ENCODE measurements around the gene BTN1A1.
A peak's percentile ranks its signal among the peaks of the same experiment; 100 is the strongest.
"Not testable (repeated sequence)": the region's sequence is repeated elsewhere in the genome, so short reads cannot be mapped to it uniquely, and the experiment has no call there.

The BTN1A1 gene

GRCh38 chr6:26485112-26485780 is 14.9 kb upstream of the BTN1A1 start:
- Mint-ChIP-seq H3K4me3 (no peak overlapping the region), H3K27me3 (no peaks in the 10 kb centered on the region), H3K9me3 (peaks cover 9% of the 10 kb centered on the region), H3K36me3 (ENCODE audit: low read depth) (peaks cover 3% of the 10 kb centered on the region), H3K27ac (no peak overlapping the region), H3K4me1 (ENCODE audit: low read depth) (no peaks in the 10 kb centered on the region)
- DNase-seq, result no peak

DNA sequence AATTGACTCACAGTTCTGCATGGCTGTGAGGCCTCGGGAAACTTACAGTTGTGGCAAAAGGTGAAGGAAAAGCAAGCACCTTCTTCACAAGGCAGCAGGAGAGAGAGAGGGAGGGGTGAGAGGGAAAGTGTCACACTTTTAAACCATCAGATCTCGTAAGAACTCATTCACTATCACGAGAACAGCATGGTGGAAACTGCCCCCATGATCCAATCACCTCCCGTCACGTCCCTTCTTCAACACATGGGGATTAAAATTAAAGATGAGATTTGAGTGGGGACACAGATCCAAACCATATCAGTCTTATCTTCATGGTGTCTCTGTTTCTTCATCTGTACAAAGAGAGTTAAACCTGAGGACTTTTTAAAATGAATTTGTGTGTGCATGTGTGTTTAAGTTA is 13.7 kb upstream of the BTN1A1 start:
- no peaks in the 10 kb centered on the region for H3K27me3 Mint-ChIP-seq
- peaks cover 3% of the 10 kb centered on the region for H3K36me3 Mint-ChIP-seq (ENCODE audit: low read depth)
- H3K27ac Mint-ChIP-seq, result no peak overlapping the region
- no peak overlapping the region for H3K4me3 Mint-ChIP-seq
- no peak for DNase-seq
- H3K4me1 Mint-ChIP-seq (ENCODE audit: low read depth), result peaks cover 3% of the 10 kb centered on the region
- H3K9me3 Mint-ChIP-seq, result peaks cover 9% of the 10 kb centered on the region

GRCh38 chr6:26487466-26487865 is 12.6 kb upstream of the BTN1A1 start:
- H3K27ac Mint-ChIP-seq, result no peak overlapping the region
- H3K36me3 Mint-ChIP-seq (ENCODE audit: low read depth), result peaks cover 3% of the 10 kb centered on the region
- no peaks in the 10 kb centered on the region for H3K27me3 Mint-ChIP-seq
- H3K4me3 Mint-ChIP-seq, result no peak overlapping the region
- peaks cover 9% of the 10 kb centered on the region for H3K9me3 Mint-ChIP-seq
- peaks cover 3% of the 10 kb centered on the region for H3K4me1 Mint-ChIP-seq (ENCODE audit: low read depth)
- no peak for DNase-seq

DNA sequence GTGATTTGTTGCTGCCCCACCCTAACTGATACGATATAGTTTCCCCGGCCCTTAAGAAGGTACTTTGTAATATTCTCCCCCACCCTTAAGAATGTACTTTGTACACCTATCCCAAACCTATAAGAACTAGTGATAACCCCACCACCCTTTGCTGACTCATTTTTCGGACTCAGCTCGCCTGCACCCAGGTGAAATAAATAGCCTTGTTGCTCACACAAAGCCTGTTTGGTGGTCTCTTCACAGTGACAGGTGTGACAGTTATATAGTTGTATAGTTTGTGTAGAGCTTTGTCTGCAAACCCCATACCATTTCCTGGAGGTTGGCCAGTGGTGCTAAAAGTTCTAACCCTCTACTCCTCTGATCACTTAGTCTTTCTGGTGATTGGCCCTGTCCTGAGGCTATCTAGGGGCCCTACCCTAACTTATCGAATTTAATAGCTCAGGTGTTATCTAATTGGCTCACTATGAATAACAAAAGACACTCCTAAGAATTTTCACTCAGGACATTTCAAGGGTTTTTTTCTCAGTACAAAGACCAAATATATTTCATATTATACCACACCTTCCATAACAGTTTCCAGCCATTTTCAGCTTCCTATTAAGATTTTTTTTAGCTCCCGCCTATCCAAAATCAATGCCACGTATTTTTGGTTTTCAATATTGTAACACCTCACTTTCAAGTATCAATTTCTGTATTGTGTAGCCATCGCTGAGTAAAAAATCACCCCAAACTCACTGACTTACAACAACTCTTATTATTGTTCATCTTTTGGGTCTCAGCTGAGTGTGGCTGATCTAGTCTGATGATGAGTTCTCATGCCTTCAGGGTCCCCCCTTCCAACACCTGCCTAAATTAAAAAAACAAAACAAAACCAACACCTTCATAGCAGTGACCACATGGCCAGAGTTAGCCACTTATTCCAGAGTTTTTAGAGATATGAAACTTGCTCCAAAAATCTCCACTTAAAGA is 9.8 kb upstream of the BTN1A1 start:
- peaks cover 3% of the 10 kb centered on the region for H3K36me3 Mint-ChIP-seq (ENCODE audit: low read depth)
- DNase-seq, result no peak
- H3K4me1 Mint-ChIP-seq (ENCODE audit: low read depth), result peaks cover 13% of the 10 kb centered on the region

DNA sequence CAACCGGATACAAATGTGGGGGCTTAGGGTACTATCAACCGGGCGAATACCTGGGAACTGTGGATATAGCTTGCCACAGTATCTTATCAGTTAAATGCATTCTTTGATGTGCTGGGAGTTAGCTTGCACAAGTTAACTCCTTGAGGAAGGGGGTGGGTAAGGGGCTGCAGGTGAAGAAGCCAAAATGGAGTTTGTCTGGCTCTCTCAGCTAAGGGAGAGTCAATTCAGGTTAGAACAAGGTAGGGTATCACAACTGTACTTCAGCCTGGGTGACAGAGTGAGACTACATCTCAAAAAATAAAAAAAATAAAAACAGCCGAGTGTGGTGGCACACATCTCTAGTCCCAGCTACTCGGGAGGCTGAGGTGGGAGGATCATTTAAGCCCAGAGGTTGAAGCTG is 8.5 kb upstream of the BTN1A1 start:
- no peaks in the 10 kb centered on the region for H3K27me3 Mint-ChIP-seq
- no peak overlapping the region for H3K27ac Mint-ChIP-seq
- DNase-seq, result no peak
- no peak overlapping the region for H3K4me3 Mint-ChIP-seq
- H3K4me1 Mint-ChIP-seq (ENCODE audit: low read depth), result peaks cover 13% of the 10 kb centered on the region
- peaks cover 3% of the 10 kb centered on the region for H3K36me3 Mint-ChIP-seq (ENCODE audit: low read depth)
- H3K9me3 Mint-ChIP-seq, result peaks cover 9% of the 10 kb centered on the region

More for the DNA sequence above, 9.8 kb upstream of the BTN1A1 start:
- Mint-ChIP-seq H3K4me3 (no peak overlapping the region), H3K27me3 (no peaks in the 10 kb centered on the region), H3K9me3 (peaks cover 9% of the 10 kb centered on the region), H3K27ac (no peak overlapping the region)

DNA sequence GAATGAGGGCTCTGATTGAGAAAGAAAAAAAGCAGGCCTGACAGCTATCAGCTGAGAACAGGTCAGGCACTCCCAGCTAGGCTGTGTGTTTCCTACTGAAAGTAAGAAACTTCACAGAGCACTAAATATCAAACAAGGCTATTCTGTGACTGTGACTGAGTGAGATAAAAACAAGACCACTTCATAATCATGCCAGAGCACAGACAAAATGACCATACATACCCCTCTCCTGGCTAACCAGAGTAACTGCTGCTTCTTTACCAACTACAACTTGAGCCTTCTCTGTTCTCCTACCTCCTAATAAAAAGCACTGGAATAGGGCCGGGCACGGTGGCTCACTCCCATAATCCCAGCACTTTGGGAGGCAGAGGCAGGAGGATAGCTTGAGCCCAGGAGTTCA is 6.8 kb upstream of the BTN1A1 start:
- H3K36me3 Mint-ChIP-seq (ENCODE audit: low read depth), result no peaks in the 10 kb centered on the region
- H3K4me1 Mint-ChIP-seq (ENCODE audit: low read depth), result peaks cover 13% of the 10 kb centered on the region
- no peak overlapping the region for H3K27ac Mint-ChIP-seq
- H3K27me3 Mint-ChIP-seq, result no peaks in the 10 kb centered on the region
- no peaks in the 10 kb centered on the region for H3K9me3 Mint-ChIP-seq
- DNase-seq, result no peak
- no peak overlapping the region for H3K4me3 Mint-ChIP-seq

GRCh38 chr6:26494117-26494516 is 6.0 kb upstream of the BTN1A1 start:
- Mint-ChIP-seq H3K36me3 (ENCODE audit: low read depth) (no peaks in the 10 kb centered on the region), H3K27me3 (no peaks in the 10 kb centered on the region), H3K4me1 (ENCODE audit: low read depth) (peaks cover 13% of the 10 kb centered on the region), H3K27ac (no peak overlapping the region), H3K4me3 (no peak overlapping the region), H3K9me3 (no peaks in the 10 kb centered on the region)
- no peak for DNase-seq

DNA sequence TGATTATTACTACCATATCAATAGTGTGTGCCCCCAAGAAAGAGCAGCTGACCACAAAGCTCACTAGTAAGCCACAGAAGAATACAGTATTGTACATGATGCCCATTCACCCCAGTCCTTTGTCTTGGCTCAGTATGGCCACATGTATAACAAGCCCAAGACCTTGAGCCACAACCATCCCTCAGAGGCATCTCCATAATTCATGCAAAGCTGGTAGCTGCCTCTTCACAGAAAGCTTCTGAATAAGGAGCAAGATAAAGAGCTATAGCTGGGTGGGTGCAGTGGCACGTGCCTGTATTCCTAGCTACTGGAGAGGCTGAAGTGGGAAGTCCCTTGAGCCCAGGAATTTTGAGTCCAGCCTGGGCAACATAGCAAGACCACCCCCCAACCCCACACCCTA is 4.8 kb upstream of the BTN1A1 start:
- no peak for DNase-seq
- Mint-ChIP-seq H3K4me1 (ENCODE audit: low read depth) (peaks cover 13% of the 10 kb centered on the region), H3K4me3 (no peak overlapping the region), H3K27me3 (no peaks in the 10 kb centered on the region), H3K27ac (no peak overlapping the region), H3K36me3 (ENCODE audit: low read depth) (no peaks in the 10 kb centered on the region), H3K9me3 (no peaks in the 10 kb centered on the region)

- Mint-ChIP-seq H3K27ac (no peak overlapping the region), H3K4me3 (no peak overlapping the region), H3K27me3 (peaks cover 19% of the 10 kb centered on the region), H3K36me3 (ENCODE audit: low read depth) (no peaks in the 10 kb centered on the region), H3K9me3 (no peaks in the 10 kb centered on the region), H3K4me1 (ENCODE audit: low read depth) (peaks cover 23% of the 10 kb centered on the region)
- DNase-seq, result no peak
Observed at GRCh38 chr6:26497610-26498009, 2.5 kb upstream of the BTN1A1 start.

DNA sequence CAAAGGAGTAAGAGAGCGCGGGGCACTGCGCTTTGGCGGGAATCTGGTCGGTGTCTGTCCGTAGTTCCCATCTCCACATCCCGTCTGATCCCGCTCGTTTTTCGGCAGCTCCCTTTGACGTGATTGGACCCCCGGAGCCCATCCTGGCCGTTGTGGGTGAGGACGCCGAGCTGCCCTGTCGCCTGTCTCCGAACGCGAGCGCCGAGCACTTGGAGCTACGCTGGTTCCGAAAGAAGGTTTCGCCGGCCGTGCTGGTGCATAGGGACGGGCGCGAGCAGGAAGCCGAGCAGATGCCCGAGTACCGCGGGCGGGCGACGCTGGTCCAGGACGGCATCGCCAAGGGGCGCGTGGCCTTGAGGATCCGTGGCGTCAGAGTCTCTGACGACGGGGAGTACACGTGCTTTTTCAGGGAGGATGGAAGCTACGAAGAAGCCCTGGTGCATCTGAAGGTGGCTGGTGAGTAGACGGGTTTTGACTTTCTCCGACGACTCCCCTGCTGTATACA is 1.4 kb downstream of the BTN1A1 start:
- H3K36me3 Mint-ChIP-seq (ENCODE audit: low read depth), result no peaks in the 10 kb centered on the region
- peaks cover 39% of the 10 kb centered on the region for H3K27me3 Mint-ChIP-seq
- H3K4me1 Mint-ChIP-seq (ENCODE audit: low read depth), result peaks cover 13% of the 10 kb centered on the region
- no peak overlapping the region for H3K27ac Mint-ChIP-seq
- H3K4me3 Mint-ChIP-seq, result peak overlapping the region; percentile 54
- DNase-seq, result peak; percentile 65
- no peaks in the 10 kb centered on the region for H3K9me3 Mint-ChIP-seq

- no peak overlapping the region for H3K27ac Mint-ChIP-seq
- peak overlapping the region; percentile 54 for H3K4me3 Mint-ChIP-seq
- H3K27me3 Mint-ChIP-seq, result peaks cover 39% of the 10 kb centered on the region
- DNase-seq, result no peak
- H3K4me1 Mint-ChIP-seq (ENCODE audit: low read depth), result peaks cover 13% of the 10 kb centered on the region
- no peaks in the 10 kb centered on the region for H3K9me3 Mint-ChIP-seq
- no peaks in the 10 kb centered on the region for H3K36me3 Mint-ChIP-seq (ENCODE audit: low read depth)
Observed at GRCh38 chr6:26502165-26502564, 2.1 kb downstream of the BTN1A1 start.

GRCh38 chr6:26502626-26503025 is 2.5 kb downstream of the BTN1A1 start:
- Mint-ChIP-seq H3K4me1 (ENCODE audit: low read depth) (peaks cover 13% of the 10 kb centered on the region), H3K27me3 (peaks cover 39% of the 10 kb centered on the region), H3K4me3 (no peak overlapping the region), H3K27ac (no peak overlapping the region), H3K9me3 (no peaks in the 10 kb centered on the region), H3K36me3 (ENCODE audit: low read depth) (no peaks in the 10 kb centered on the region)
- no peak for DNase-seq

GRCh38 chr6:26507658-26508057 is 7.6 kb downstream of the BTN1A1 start:
- H3K9me3 Mint-ChIP-seq, result no peaks in the 10 kb centered on the region
- no peak overlapping the region for H3K27ac Mint-ChIP-seq
- no peaks in the 10 kb centered on the region for H3K36me3 Mint-ChIP-seq (ENCODE audit: low read depth)
- no peak overlapping the region for H3K4me3 Mint-ChIP-seq
- peaks cover 19% of the 10 kb centered on the region for H3K27me3 Mint-ChIP-seq
- DNase-seq, result no peak
- H3K4me1 Mint-ChIP-seq (ENCODE audit: low read depth), result no peaks in the 10 kb centered on the region

GRCh38 chr6:26511033-26511432 is 10.9 kb downstream of the BTN1A1 start:
- H3K4me1 Mint-ChIP-seq (ENCODE audit: low read depth); H3K36me3 Mint-ChIP-seq (ENCODE audit: low read depth); H3K27ac Mint-ChIP-seq; H3K27me3 Mint-ChIP-seq; H3K9me3 Mint-ChIP-seq; DNase-seq; H3K4me3 Mint-ChIP-seq: not testable (repeated sequence)

DNA sequence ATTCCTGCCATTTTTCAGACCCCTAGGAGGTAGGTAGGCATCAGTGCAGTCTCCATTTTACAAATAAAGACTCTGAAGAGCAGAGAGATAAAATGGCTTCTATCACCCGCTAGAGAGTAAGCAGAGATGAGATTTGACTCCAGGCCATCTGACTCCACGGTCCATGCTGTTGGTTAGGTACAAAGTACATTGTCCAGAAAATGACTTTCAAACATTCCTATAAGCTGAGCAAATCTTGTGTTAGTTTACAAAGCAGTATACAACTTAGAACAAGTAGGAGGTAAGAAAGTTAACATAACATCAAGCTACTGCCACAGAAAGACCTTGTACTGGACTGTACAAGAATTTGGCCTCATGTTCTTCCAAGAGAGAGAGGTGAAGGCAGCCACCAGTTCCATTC is 14.9 kb downstream of the BTN1A1 start:
- Mint-ChIP-seq H3K4me3 (no peak overlapping the region), H3K36me3 (ENCODE audit: low read depth) (no peaks in the 10 kb centered on the region), H3K4me1 (ENCODE audit: low read depth) (peaks cover 3% of the 10 kb centered on the region), H3K9me3 (no peaks in the 10 kb centered on the region), H3K27me3 (no peaks in the 10 kb centered on the region), H3K27ac (no peak overlapping the region)
- DNase-seq, result no peak

All from activated T-cell treated with anti-CD3 and anti-CD28 coated beads, Interleukin-2, amount 50 U/mL, for 24 hours (primary cell).